BLaER1 treated with 17β-estradiol and CSF1 and Interleukin-3, amounts not matched to agents 10 nM and 100 nM (cell line): ENCODE results near the gene PCDHAC2.
A peak's percentile ranks its signal among the peaks of the same experiment; 100 is the strongest.

ENCODE experiments used
- H3K27ac ChIP-seq, 11 experiments: shearing (Covaris generic); formaldehyde crosslinking; 2 replicates each; pipeline ENCODE4 v1.8.1; 2022
- H3K27me3 ChIP-seq, 11 experiments: shearing (Covaris generic); formaldehyde crosslinking; 2 replicates each; pipeline ENCODE4 v1.8.1; 2022
- H3K36me3 ChIP-seq, 11 experiments: shearing (Covaris generic); formaldehyde crosslinking; 2 replicates each; pipeline ENCODE4 v1.8.1; 2022
- H3K4me1 ChIP-seq, 10 experiments: shearing (Covaris generic); formaldehyde crosslinking; 2 replicates each; pipeline ENCODE4 v1.8.1; 2022
- H3K4me2 ChIP-seq, 11 experiments: shearing (Covaris generic); formaldehyde crosslinking; 2 replicates each; pipeline ENCODE4 v1.8.1; 2022
- H3K4me3 ChIP-seq, 10 experiments: shearing (Covaris generic); formaldehyde crosslinking; 2 replicates each; pipeline ENCODE4 v1.8.1; 2022
- H3K9ac ChIP-seq, 11 experiments: shearing (Covaris generic); formaldehyde crosslinking; 2 replicates each; pipeline ENCODE4 v1.8.1; 2022
- H3K9me3 ChIP-seq, 11 experiments: shearing (Covaris generic); formaldehyde crosslinking; replicated peaks in 1 of 11; 2 replicates each; pipeline ENCODE4 v1.8.1; 2022
- H4K20me1 ChIP-seq, 11 experiments: shearing (Covaris generic); formaldehyde crosslinking; 2 replicates each; pipeline ENCODE4 v1.8.1; 2022
- Cebpa-rat ChIP-seq, 11 experiments: shearing (Covaris generic); IDR thresholded peaks; 2 replicates each; pipeline ENCODE4 v1.8.1; 2022

Gene PCDHAC2

DNA sequence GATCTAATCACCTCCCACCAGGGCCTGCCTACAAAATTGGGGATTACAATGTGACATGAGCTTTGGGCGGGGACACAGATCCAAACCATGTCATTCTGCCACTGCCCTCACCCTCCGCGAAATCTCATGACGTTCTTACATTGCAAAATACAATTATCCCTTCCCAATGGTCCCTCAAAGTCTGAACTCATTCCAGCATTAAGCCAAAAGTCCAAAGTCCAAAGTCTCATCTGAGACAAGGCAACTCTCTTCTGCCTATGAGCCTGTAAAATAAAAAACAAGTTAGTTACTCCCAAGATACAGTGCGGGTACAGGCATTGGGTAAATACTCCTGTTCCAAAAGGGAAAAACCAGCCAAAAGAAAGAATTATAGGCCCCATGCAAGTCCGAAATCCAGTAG, 14.6 kb upstream of the PCDHAC2 start:
- Histone ChIP-seq H3K9ac (no peak overlapping the region), H3K9me3 (peaks cover 0 to 30% (median 0%) of the 10 kb centered on the region in 11 experiments; a peak in 7 of 22 replicates)
- TF ChIP-seq Cebpa-rat (IDR thresholded peaks at IDR 0.05), result no peak

DNA sequence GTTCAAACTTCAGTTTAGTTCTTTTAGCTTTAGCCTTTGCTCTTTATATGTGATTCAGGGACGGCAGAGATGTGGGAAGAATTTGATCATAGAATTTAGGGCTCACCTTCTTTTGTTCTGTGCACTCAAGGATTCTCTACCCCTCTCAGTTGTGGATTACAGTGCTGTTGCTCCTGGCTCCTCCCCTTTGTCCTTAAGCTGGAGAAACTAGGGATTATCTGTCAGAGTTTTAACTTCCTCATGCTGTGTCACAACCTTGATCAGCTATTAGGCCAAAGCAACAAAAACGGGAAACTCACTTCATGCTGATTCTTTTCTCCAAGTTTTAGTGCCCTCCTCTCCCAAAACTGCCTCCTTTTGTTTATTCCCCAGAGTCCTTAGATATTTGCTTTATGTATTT, 13.0 kb upstream of the PCDHAC2 start:
- peaks cover 0 to 18% (median 0%) of the 10 kb centered on the region in 10 experiments; a peak in 5 of 20 replicates for H3K4me1 ChIP-seq
- H3K27ac ChIP-seq, result peak overlapping the region in 4 of 11 experiments; percentile 22 to 59 (median 45); a peak in 7 of 22 replicates
- TF ChIP-seq Cebpa-rat (IDR thresholded peaks at IDR 0.05), result no peak
- no peaks in the 10 kb centered on the region for H4K20me1 ChIP-seq
- H3K4me2 ChIP-seq, result peak overlapping the region in 3 of 11 experiments; percentile 18 to 60 (median 22); a peak in 3 of 22 replicates
- peaks cover 0 to 30% (median 0%) of the 10 kb centered on the region in 11 experiments; a peak in 7 of 22 replicates for H3K9me3 ChIP-seq
- H3K9ac ChIP-seq, result no peak overlapping the region
- H3K4me3 ChIP-seq, result no peak overlapping the region
- no peaks in the 10 kb centered on the region for H3K27me3 ChIP-seq
- H3K36me3 ChIP-seq, result no peaks in the 10 kb centered on the region

More for the DNA sequence above, 14.6 kb upstream of the PCDHAC2 start:
- no peak overlapping the region for H3K4me2 ChIP-seq
- no peaks in the 10 kb centered on the region for H3K36me3 ChIP-seq
- H3K27me3 ChIP-seq, result no peaks in the 10 kb centered on the region
- no peaks in the 10 kb centered on the region for H4K20me1 ChIP-seq
- no peak overlapping the region for H3K27ac ChIP-seq
- no peak overlapping the region for H3K4me3 ChIP-seq
- peaks cover 0 to 18% (median 0%) of the 10 kb centered on the region in 10 experiments; a peak in 5 of 20 replicates for H3K4me1 ChIP-seq

DNA sequence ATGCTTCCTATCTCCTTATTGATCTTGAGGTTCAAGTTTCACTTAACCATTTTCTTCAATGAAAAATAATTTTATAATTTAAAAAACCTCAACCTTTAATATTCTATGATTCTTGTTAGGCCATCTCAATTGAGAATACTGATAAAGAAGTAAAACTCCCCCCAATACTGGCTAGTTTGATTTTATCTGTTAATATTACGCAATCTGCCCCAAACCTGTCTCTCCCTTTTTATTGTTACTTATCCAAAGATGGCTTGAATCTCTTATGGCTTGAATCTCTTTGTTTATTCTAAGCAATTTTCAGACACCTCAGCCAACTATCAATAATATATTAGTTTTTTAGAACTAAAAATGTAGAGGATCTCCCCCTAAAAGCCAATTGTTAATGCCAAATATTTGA, 4.1 kb upstream of the PCDHAC2 start:
- no peaks in the 10 kb centered on the region for H4K20me1 ChIP-seq
- TF ChIP-seq Cebpa-rat (IDR thresholded peaks at IDR 0.05), result peak in 3 of 11 experiments; percentile 16 to 81 (median 69); a peak in 5 of 22 replicates
- peaks cover 13 to 19% (median 15%) of the 10 kb centered on the region in 11 experiments for H3K9me3 ChIP-seq

DNA sequence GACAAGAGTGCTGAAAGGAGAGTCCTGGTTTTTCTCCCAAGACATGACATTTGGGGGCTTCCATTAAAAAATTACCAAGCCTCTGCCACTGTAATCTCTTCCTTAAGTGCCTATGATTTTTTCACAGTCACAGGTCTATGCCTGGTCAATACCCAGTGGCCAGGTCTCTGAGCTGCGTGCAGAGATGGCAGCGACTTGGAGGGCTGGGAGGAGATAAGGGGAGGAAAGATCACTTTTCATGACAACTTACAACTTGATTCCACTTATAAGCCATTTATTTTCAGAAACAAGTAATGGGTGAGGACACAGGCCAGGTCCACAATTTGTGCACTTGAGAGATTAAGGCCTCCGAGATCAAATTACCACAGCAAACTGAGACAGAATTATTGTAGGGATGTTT, 1.9 kb upstream of the PCDHAC2 start:
- Histone ChIP-seq H3K4me2 (no peak overlapping the region), H3K9ac (no peak overlapping the region), H3K27ac (no peak overlapping the region), H4K20me1 (no peaks in the 10 kb centered on the region), H3K4me1 (no peaks in the 10 kb centered on the region), H3K36me3 (no peaks in the 10 kb centered on the region), H3K4me3 (no peak overlapping the region), H3K27me3 (no peaks in the 10 kb centered on the region), H3K9me3 (peaks cover 17 to 27% (median 22%) of the 10 kb centered on the region in 11 experiments)
- TF ChIP-seq Cebpa-rat (IDR thresholded peaks at IDR 0.05), result no peak

More for the DNA sequence above, 4.1 kb upstream of the PCDHAC2 start:
- no peaks in the 10 kb centered on the region for H3K4me1 ChIP-seq
- no peak overlapping the region for H3K9ac ChIP-seq
- no peak overlapping the region for H3K4me3 ChIP-seq
- H3K27me3 ChIP-seq, result no peaks in the 10 kb centered on the region
- H3K36me3 ChIP-seq, result no peaks in the 10 kb centered on the region
- no peak overlapping the region for H3K4me2 ChIP-seq
- no peak overlapping the region for H3K27ac ChIP-seq

DNA sequence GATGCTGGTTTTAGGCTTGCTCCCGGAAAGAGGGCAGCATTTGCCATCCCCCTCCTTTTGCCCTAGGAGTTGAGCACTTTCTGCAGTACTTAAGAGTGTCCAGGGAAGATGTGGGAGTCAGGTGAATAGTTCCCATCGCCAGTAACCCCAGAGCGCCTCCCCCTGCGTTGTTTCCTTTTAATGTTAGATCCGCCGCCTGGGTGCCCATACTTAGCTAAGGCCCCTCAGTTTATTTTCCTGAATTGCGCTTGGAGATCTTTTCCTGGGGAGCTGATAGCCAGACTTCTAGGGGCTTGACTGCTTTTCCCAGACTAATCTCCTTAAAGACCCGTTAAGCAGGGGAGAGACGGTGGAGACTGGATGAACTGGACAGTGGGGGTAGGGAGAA, 377 bp upstream of the PCDHAC2 start:
- Histone ChIP-seq H3K4me3 (no peak overlapping the region), H3K9ac (no peak overlapping the region)

DNA sequence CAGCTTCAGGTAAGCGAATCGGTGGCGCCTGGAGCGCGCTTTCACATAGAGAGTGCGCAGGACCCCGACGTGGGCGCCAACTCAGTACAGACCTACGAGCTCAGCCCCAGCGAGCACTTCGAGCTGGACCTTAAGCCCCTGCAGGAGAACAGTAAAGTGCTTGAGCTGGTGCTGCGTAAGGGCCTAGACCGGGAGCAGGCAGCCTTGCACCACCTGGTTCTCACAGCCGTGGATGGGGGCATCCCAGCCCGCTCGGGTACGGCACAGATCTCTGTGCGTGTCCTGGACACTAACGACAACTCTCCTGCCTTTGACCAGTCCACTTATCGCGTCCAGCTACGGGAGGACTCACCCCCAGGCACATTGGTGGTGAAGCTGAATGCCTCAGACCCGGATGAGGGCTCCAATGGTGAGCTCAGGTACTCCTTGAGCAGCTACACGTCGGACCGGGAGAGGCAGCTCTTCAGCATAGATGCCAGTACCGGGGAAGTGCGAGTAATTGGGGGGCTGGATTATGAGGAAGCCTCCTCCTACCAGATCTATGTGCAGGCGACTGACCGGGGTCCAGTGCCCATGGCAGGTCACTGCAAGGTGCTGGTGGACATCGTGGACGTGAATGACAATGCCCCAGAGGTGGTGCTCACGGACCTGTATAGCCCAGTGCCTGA, 1.1 kb downstream of the PCDHAC2 start:
- Histone ChIP-seq H3K4me2 (no peak overlapping the region), H3K36me3 (no peaks in the 10 kb centered on the region), H3K27ac (no peak overlapping the region), H3K9me3 (peaks cover 17 to 27% (median 22%) of the 10 kb centered on the region in 11 experiments), H3K4me3 (no peak overlapping the region), H3K9ac (no peak overlapping the region), H3K4me1 (no peaks in the 10 kb centered on the region), H3K27me3 (no peaks in the 10 kb centered on the region), H4K20me1 (no peaks in the 10 kb centered on the region)
- no peak for TF ChIP-seq Cebpa-rat (IDR thresholded peaks at IDR 0.05)

More for the DNA sequence above, 377 bp upstream of the PCDHAC2 start:
- Histone ChIP-seq H3K27ac (no peak overlapping the region), H3K4me2 (no peak overlapping the region), H3K9me3 (peaks cover 17 to 27% (median 22%) of the 10 kb centered on the region in 11 experiments), H4K20me1 (no peaks in the 10 kb centered on the region), H3K36me3 (no peaks in the 10 kb centered on the region), H3K4me1 (no peaks in the 10 kb centered on the region), H3K27me3 (no peaks in the 10 kb centered on the region)
- TF ChIP-seq Cebpa-rat (IDR thresholded peaks at IDR 0.05), result no peak

DNA sequence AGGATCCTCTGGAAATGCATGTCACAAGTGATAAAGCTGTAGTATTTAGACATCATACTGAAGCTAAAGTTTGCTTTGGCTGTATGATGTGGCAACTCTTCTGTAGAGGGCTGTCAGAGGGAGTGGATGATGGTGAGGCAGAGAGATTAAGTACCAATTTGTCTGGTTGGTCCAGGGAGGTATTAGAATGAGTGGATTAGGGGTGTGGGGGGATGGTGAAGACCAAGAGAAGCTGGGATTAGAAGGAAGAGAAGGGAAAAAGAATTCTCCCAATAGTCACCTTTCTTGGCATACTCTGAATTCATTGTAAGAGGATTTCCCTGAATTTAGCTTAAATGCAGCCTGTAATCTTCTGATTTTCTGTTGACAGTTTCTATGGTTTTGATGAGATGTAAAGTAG, 3.6 kb downstream of the PCDHAC2 start:
- peaks cover 17 to 30% (median 22%) of the 10 kb centered on the region in 11 experiments for H3K9me3 ChIP-seq
- no peak overlapping the region for H3K4me2 ChIP-seq
- H3K9ac ChIP-seq, result no peak overlapping the region
- H3K27ac ChIP-seq, result no peak overlapping the region
- H4K20me1 ChIP-seq, result no peaks in the 10 kb centered on the region
- peaks cover 0 to 9% (median 0%) of the 10 kb centered on the region in 10 experiments; a peak in 1 of 20 replicates for H3K4me1 ChIP-seq
- no peaks in the 10 kb centered on the region for H3K27me3 ChIP-seq
- no peak for TF ChIP-seq Cebpa-rat (IDR thresholded peaks at IDR 0.05)
- no peak overlapping the region for H3K4me3 ChIP-seq
- peaks cover 0 to under 1% (median 0%) of the 10 kb centered on the region in 11 experiments; a peak in 1 of 22 replicates for H3K36me3 ChIP-seq

DNA sequence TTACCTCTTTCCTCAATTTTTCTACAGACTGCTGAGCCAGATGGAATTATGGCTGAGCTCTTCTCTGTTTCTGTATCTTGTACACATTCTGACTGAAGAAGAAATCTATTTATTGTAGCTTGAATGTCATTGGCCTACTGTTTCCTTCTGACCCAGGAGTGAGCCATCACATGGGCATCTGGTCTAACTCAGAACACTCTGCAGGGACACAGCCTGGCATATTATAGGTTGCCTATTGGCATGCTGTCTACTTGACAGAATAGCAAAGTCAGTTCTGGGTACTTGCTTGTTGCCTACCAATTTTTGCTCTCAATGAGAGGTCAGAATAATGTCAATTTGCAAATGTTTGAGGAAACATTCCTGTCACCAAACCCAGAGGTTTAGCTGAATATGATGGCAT, 7.3 kb downstream of the PCDHAC2 start:
- Histone ChIP-seq H3K4me3 (no peak overlapping the region), H3K4me1 (peaks cover 0 to 31% (median 0%) of the 10 kb centered on the region in 10 experiments; a peak in 6 of 20 replicates), H3K27ac (no peak overlapping the region), H3K36me3 (peaks cover 0 to 4% (median 0%) of the 10 kb centered on the region in 11 experiments; a peak in 1 of 22 replicates), H3K9ac (no peak overlapping the region), H3K9me3 (peaks cover 0 to 32% (median 0%) of the 10 kb centered on the region in 11 experiments; a peak in 5 of 22 replicates), H3K4me2 (no peak overlapping the region), H3K27me3 (no peaks in the 10 kb centered on the region), H4K20me1 (no peaks in the 10 kb centered on the region)
- TF ChIP-seq Cebpa-rat (IDR thresholded peaks at IDR 0.05), result no peak

DNA sequence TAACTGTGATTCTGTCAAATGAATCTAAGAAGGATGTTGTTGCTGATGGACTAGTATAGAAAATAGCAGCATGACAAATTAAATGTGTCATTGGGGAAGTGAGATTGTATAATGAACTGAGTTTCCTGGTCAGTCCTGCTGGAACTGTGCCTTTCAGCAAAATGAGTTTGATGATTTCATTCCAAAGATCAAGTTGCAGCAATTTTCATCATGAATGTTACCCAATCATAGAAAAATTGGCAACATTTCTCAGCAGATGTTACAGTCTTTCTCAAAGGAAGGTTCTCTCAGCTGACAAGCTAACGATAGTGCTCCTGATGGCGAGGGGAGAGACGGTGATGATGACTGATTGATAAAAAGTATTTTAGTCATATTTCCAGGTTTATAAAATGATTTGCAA, 10.7 kb downstream of the PCDHAC2 start:
- TF ChIP-seq Cebpa-rat (IDR thresholded peaks at IDR 0.05), result peak in 4 of 11 experiments; percentile 59 to 97 (median 90); a peak in 9 of 22 replicates
- Histone ChIP-seq H3K4me3 (no peak overlapping the region), H3K4me1 (peaks cover 0 to 40% (median 0%) of the 10 kb centered on the region in 10 experiments; a peak in 6 of 20 replicates), H4K20me1 (no peaks in the 10 kb centered on the region), H3K36me3 (peaks cover 0 to 4% (median 0%) of the 10 kb centered on the region in 11 experiments; a peak in 1 of 22 replicates), H3K4me2 (peak overlapping the region in 3 of 11 experiments; percentile 43 to 60 (median 47); a peak in 4 of 22 replicates), H3K9me3 (peaks cover 0 to 39% (median 0%) of the 10 kb centered on the region in 11 experiments; a peak in 5 of 22 replicates), H3K27ac (peak overlapping the region in 4 of 11 experiments; percentile 69 to 94 (median 86); a peak in 8 of 22 replicates), H3K9ac (peak overlapping the region in 3 of 11 experiments; percentile 59 to 76 (median 74); a peak in 5 of 22 replicates), H3K27me3 (no peaks in the 10 kb centered on the region)
